ENCODE measurements around the gene ACAA1.

The ACAA1 gene

DNA sequence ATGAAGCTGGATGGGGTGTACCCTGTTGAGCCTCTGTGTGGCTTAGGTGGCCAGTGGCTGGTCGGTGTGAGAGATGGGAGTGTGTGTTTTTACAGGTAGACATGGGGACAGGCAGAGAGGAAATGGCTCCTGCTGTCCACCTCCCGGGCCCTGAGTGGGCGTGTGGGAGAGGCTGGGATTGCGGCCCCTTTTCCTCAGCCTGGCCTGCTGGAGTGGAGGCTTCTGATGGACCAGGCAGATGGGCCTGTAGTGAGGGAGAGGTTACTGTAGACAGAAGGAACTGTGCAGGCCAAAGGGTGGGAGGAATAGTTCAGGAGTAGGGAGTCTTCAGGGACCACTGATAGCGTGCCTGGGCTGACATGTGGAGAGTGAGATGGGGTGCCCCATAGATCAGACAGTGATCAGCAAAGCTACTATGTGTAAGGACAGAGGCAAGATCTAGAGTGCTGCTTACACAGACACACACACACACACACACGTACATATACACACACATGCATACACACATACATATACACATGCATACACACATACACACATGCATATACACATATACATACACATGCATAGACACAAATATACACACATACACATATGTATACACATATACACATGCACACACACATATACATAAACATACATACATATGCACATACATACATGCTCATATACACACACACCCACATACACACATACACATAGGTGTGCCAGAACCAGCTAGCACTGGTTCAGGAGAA lies 26.4 kb downstream of the ACAA1 start:
- H3K4me1 ChIP-seq (ENCODE audit: control extremely low read depth in 1 of 4, control insufficient read depth in 4 of 4, insufficient read depth in 4 of 4, low read length in 3 of 4) = peaks cover 0 to 52% (median 35%) of the 10 kb centered on the region in 4 experiments
- POLR2A ChIA-PET = no interaction called here
- CTCF ChIA-PET = interaction anchor here (1.1 to 7.2 kb wide), 4 partner anchors 9 to 236 kb away, joined by 3 to 39 read pairs (median 4); partner anchors contain the start of gene XYLB
- WGBS (ENCODE audit: insufficient coverage) = 100% methylated on average over 5 of the region's 6 CpGs
- H3K27ac ChIP-seq (ENCODE audit: insufficient read depth in 1 of 2, low read depth in 1 of 2, low read length in 2 of 2, poor library complexity in 1 of 2, severe bottlenecking in 2 of 2) = no peak overlapping the region
- no peak for DNase-seq
- no peaks in the 10 kb centered on the region for H3K27me3 ChIP-seq (replicated peaks in 2 of 5; ENCODE audit: control insufficient read depth in 4 of 5, insufficient read depth in 5 of 5, low read length in 4 of 5)
- H3K4me3 ChIP-seq (ENCODE audit: control insufficient read depth in 1 of 7, extremely low read depth in 1 of 7, insufficient read depth in 4 of 7, low read depth in 2 of 7, low read length in 6 of 7) = no peak overlapping the region
- peaks cover 0 to 2% (median 0%) of the 10 kb centered on the region in 5 experiments for H3K9me3 ChIP-seq (ENCODE audit: control extremely low read depth in 1 of 5, control insufficient read depth in 4 of 5, insufficient read depth in 2 of 5, low read depth in 1 of 5, low read length in 4 of 5)
- H3K36me3 ChIP-seq (ENCODE audit: control insufficient read depth in 4 of 4, insufficient read depth in 4 of 4, low read length in 3 of 4) = no peaks in the 10 kb centered on the region

DNA sequence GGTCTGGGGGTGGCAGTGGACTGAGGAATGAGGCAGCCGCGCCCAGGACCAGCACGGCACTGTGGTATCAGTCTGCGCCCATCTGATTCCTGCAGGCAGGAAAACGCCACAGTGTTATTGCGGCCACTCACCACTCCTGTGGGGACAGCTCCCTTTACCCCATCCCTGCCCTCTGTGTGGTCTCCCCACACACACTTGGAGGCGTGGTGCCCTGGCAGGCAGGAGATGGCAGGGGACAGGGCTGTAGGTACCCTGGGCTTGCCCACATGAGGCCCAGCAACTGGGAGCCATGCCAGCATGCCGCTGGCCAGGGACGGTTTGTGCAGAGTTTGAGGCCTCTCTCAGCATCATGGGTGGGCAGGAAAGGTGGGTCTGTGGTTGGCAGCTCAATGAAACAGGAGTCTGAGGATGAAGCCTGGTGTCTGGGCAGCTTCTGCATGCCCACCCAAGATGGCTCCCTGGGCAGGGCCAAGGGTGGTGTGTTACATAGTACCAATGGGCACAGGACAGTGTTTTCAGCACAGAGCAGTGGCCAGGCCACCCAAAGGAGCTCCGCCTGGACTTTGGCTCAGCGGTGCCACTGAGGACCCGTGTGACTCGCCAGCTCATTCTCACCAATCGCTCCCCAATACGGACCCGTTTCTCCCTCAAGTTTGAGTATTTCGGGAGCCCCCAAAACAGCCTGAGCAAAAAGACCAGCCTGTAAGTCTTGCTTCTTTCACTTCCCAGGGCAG lies 27.2 kb downstream of the ACAA1 start:
- ChIA-PET POLR2A (no interaction called here), CTCF (interaction anchor here (1.2 to 7.2 kb wide), 5 partner anchors 10 to 237 kb away, joined by 3 to 39 read pairs (median 4); partner anchors contain the start of gene XYLB)
- 90% methylated on average over 17 of the region's 17 CpGs for WGBS (ENCODE audit: insufficient coverage)
- DNase-seq = no peak
- Histone ChIP-seq H3K36me3 (ENCODE audit: control insufficient read depth in 4 of 4, insufficient read depth in 4 of 4, low read length in 3 of 4) (no peaks in the 10 kb centered on the region), H3K27me3 (replicated peaks in 2 of 5; ENCODE audit: control insufficient read depth in 4 of 5, insufficient read depth in 5 of 5, low read length in 4 of 5) (no peaks in the 10 kb centered on the region), H3K9me3 (ENCODE audit: control extremely low read depth in 1 of 5, control insufficient read depth in 4 of 5, insufficient read depth in 2 of 5, low read depth in 1 of 5, low read length in 4 of 5) (peaks cover 0 to 6% (median 0%) of the 10 kb centered on the region in 5 experiments), H3K4me3 (ENCODE audit: control insufficient read depth in 1 of 7, extremely low read depth in 1 of 7, insufficient read depth in 4 of 7, low read depth in 2 of 7, low read length in 6 of 7) (no peak overlapping the region), H3K4me1 (ENCODE audit: control extremely low read depth in 1 of 4, control insufficient read depth in 4 of 4, insufficient read depth in 4 of 4, low read length in 3 of 4) (peaks cover 0 to 47% (median 35%) of the 10 kb centered on the region in 4 experiments), H3K27ac (ENCODE audit: insufficient read depth in 1 of 2, low read depth in 1 of 2, low read length in 2 of 2, poor library complexity in 1 of 2, severe bottlenecking in 2 of 2) (no peak overlapping the region)

DNA sequence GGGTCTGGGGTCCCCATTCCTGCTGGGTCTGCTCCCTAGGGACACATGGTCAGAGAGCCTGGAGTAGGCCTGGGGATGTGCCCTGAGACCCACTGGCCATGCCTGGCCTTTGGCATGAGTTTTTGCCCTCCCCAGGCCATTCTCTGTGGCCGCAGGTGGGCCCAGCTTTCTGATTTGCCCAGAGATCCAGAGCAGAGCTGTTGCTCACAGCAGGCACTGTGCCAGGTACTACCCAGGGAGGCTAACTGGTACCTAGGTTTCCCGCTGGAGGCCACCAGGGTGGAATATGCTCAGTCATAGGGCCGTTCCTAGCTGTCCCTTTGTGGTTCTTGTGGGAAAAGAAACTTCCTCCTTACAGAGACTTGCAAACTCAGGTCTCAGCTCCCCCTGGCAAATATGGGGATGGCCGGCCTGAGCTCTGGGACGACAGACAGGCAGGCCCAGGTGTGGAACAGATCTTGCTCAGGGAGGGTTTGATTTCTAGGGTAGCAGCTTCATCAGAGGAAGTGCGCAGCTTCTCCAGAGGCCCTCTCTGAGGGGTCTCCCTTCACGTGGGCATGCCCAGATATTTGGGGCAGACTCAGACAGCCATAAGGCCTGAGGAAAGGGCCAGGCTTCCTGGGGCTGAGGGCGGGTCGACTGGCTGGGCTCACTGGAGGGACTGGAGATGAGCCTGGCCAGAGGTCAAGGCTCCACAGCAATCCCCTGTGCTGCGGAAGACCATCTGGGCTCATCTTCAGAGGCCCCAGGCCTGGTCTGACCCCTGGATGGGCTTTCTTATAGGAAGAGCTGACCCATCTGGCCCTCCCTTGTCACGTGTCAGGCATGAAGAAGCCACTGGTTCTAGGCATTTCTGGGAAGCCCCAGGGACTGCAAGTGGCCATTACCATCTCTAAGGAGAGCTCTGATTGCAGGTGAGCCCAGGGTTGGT lies 28.0 kb downstream of the ACAA1 start:
- peak; percentile 59 to 90 (median 88) for DNase-seq
- no peaks in the 10 kb centered on the region for H3K36me3 ChIP-seq (ENCODE audit: control insufficient read depth in 4 of 4, insufficient read depth in 4 of 4, low read length in 3 of 4)
- ChIA-PET CTCF (interaction anchor here (0.8 to 7.2 kb wide), 11 partner anchors 10 to 415 kb away, joined by 3 to 39 read pairs (median 3); partner anchors contain the start of gene XYLB), POLR2A (no interaction called here)
- peaks cover 0 to 6% (median 0%) of the 10 kb centered on the region in 5 experiments for H3K9me3 ChIP-seq (ENCODE audit: control extremely low read depth in 1 of 5, control insufficient read depth in 4 of 5, insufficient read depth in 2 of 5, low read depth in 1 of 5, low read length in 4 of 5)
- peak overlapping the region in 3 of 7 experiments; percentile 12 to 52 (median 29) for H3K4me3 ChIP-seq (ENCODE audit: control insufficient read depth in 1 of 7, extremely low read depth in 1 of 7, insufficient read depth in 4 of 7, low read depth in 2 of 7, low read length in 6 of 7)
- H3K27ac ChIP-seq (ENCODE audit: insufficient read depth in 1 of 2, low read depth in 1 of 2, low read length in 2 of 2, poor library complexity in 1 of 2, severe bottlenecking in 2 of 2) = no peak overlapping the region
- WGBS (ENCODE audit: insufficient coverage) = 23% methylated on average over 11 of the region's 11 CpGs
- H3K4me1 ChIP-seq (ENCODE audit: control extremely low read depth in 1 of 4, control insufficient read depth in 4 of 4, insufficient read depth in 4 of 4, low read length in 3 of 4) = peaks cover 0 to 47% (median 35%) of the 10 kb centered on the region in 4 experiments
- no peaks in the 10 kb centered on the region for H3K27me3 ChIP-seq (replicated peaks in 2 of 5; ENCODE audit: control insufficient read depth in 4 of 5, insufficient read depth in 5 of 5, low read length in 4 of 5)

DNA sequence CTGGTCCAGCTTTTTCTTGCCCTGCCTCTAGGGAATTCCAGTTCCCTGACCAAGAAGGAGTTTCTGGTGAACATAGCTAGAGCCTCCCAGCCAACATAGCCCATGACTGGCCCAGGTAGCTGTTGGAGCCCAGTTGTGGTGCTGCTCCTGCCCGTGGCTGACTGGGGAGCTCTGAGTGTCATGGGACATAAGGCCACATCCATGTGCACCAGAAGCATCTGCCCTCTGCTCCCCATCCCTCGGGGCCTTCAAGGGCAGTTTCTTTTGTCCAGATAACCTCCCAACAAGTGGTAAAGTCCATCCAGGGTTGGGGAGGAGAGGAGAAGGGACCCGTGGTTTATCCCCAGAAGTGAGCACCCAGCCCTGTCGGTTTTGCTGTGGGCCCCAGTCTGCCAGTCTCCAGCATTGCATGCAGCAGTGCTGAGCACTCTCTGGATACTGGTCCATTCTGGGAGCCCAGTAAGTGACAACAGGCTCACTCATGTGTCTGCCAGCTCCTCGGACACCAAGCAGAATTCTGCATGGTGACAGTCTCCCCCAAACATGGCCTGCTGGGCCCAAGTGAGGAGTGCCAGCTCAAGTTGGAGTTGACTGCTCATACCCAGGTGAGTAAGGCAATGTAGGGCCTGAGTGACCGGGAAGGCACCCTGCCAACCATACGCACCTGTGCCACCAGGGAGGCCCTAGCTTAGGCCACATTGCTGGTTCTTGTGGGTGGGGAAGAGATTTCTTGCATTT lies 28.8 kb downstream of the ACAA1 start:
- no peak for DNase-seq
- H3K4me3 ChIP-seq (ENCODE audit: control insufficient read depth in 1 of 7, extremely low read depth in 1 of 7, insufficient read depth in 4 of 7, low read depth in 2 of 7, low read length in 6 of 7) = peak overlapping the region in 3 of 7 experiments; percentile 12 to 52 (median 29)
- no peak overlapping the region for H3K27ac ChIP-seq (ENCODE audit: insufficient read depth in 1 of 2, low read depth in 1 of 2, low read length in 2 of 2, poor library complexity in 1 of 2, severe bottlenecking in 2 of 2)
- ChIA-PET CTCF (interaction anchor here (0.8 to 7.2 kb wide), 10 partner anchors 9 to 416 kb away, joined by 3 to 39 read pairs (median 3); no protein-coding TSS in a partner anchor), POLR2A (no interaction called here)
- H3K36me3 ChIP-seq (ENCODE audit: control insufficient read depth in 4 of 4, insufficient read depth in 4 of 4, low read length in 3 of 4) = no peaks in the 10 kb centered on the region
- no peaks in the 10 kb centered on the region for H3K27me3 ChIP-seq (replicated peaks in 2 of 5; ENCODE audit: control insufficient read depth in 4 of 5, insufficient read depth in 5 of 5, low read length in 4 of 5)
- WGBS (ENCODE audit: insufficient coverage) = 86% methylated on average over 3 of the region's 7 CpGs
- peaks cover 0 to 6% (median 0%) of the 10 kb centered on the region in 5 experiments for H3K9me3 ChIP-seq (ENCODE audit: control extremely low read depth in 1 of 5, control insufficient read depth in 4 of 5, insufficient read depth in 2 of 5, low read depth in 1 of 5, low read length in 4 of 5)
- H3K4me1 ChIP-seq (ENCODE audit: control extremely low read depth in 1 of 4, control insufficient read depth in 4 of 4, insufficient read depth in 4 of 4, low read length in 3 of 4) = peaks cover 0 to 47% (median 35%) of the 10 kb centered on the region in 4 experiments

DNA sequence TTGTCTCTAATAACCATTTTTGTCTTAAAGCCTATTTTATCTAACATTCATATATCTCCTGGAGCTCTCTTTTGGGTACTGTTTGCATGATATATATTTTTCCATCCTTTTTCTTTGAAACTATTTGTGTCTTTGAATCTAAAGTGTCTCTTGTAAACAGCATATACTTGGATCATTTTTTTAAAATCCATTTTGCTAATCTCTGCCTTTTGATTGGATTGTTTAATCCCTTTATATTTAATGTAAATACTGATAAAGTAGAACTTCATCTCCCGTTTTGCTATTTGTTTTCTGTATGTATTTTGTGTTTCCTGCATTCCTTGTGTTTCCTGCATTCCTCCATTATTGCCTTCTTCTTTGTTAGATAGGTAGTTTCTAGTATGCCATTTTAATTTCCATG lies 31.4 kb downstream of the ACAA1 start:
- Histone ChIP-seq H3K9me3 (ENCODE audit: control extremely low read depth in 1 of 5, control insufficient read depth in 4 of 5, insufficient read depth in 2 of 5, low read depth in 1 of 5, low read length in 4 of 5) (peaks cover 0 to 6% (median 0%) of the 10 kb centered on the region in 5 experiments), H3K27ac (ENCODE audit: insufficient read depth in 1 of 2, low read depth in 1 of 2, low read length in 2 of 2, poor library complexity in 1 of 2, severe bottlenecking in 2 of 2) (no peak overlapping the region), H3K27me3 (replicated peaks in 2 of 5; ENCODE audit: control insufficient read depth in 4 of 5, insufficient read depth in 5 of 5, low read length in 4 of 5) (no peaks in the 10 kb centered on the region), H3K36me3 (ENCODE audit: control insufficient read depth in 4 of 4, insufficient read depth in 4 of 4, low read length in 3 of 4) (no peaks in the 10 kb centered on the region), H3K4me1 (ENCODE audit: control extremely low read depth in 1 of 4, control insufficient read depth in 4 of 4, insufficient read depth in 4 of 4, low read length in 3 of 4) (peaks cover 0 to 35% (median 30%) of the 10 kb centered on the region in 4 experiments), H3K4me3 (ENCODE audit: control insufficient read depth in 1 of 7, extremely low read depth in 1 of 7, insufficient read depth in 4 of 7, low read depth in 2 of 7, low read length in 6 of 7) (no peak overlapping the region)
- ChIA-PET POLR2A (no interaction called here), CTCF (interaction anchor here (7.2 kb wide), 1 partner anchor 14 kb away, joined by 39 read pairs; no protein-coding TSS in a partner anchor)
- WGBS (ENCODE audit: insufficient coverage) = no CpG with 5 or more reads among the region's 1 CpG
- no peak for DNase-seq

DNA sequence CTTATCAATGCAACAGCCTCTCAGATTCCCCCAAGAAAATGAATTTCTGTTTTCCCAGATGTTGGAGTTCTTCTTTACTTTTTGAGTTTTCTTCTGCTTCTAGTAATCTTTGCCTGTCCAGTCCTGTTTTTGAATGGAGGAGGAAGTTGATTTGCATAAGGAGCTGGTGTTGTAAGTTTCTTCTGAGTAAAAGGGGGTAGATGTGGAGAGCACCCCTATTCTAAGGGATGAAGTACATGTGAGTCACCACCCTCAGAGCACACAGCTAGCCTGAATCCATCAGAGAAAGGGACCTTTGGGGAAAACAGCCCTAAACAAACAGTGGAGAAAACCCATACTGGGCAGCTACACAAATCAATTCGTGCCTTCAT lies 34.5 kb downstream of the ACAA1 start:
- CTCF ChIA-PET = no interaction called here
- Histone ChIP-seq H3K27me3 (replicated peaks in 2 of 5; ENCODE audit: control insufficient read depth in 4 of 5, insufficient read depth in 5 of 5, low read length in 4 of 5) (no peaks in the 10 kb centered on the region), H3K4me3 (ENCODE audit: control insufficient read depth in 1 of 7, extremely low read depth in 1 of 7, insufficient read depth in 4 of 7, low read depth in 2 of 7, low read length in 6 of 7) (no peak overlapping the region), H3K27ac (ENCODE audit: insufficient read depth in 1 of 2, low read depth in 1 of 2, low read length in 2 of 2, poor library complexity in 1 of 2, severe bottlenecking in 2 of 2) (no peak overlapping the region), H3K36me3 (ENCODE audit: control insufficient read depth in 4 of 4, insufficient read depth in 4 of 4, low read length in 3 of 4) (no peaks in the 10 kb centered on the region), H3K4me1 (ENCODE audit: control extremely low read depth in 1 of 4, control insufficient read depth in 4 of 4, insufficient read depth in 4 of 4, low read length in 3 of 4) (peaks cover 0 to 7% (median 4%) of the 10 kb centered on the region in 4 experiments), H3K9me3 (ENCODE audit: control extremely low read depth in 1 of 5, control insufficient read depth in 4 of 5, insufficient read depth in 2 of 5, low read depth in 1 of 5, low read length in 4 of 5) (peaks cover 0 to 6% (median 0%) of the 10 kb centered on the region in 5 experiments)
- POLR2A ChIA-PET = interaction anchor here (0.6 kb wide), 1 partner anchor 13 kb away, joined by 3 read pairs; no protein-coding TSS in a partner anchor
- DNase-seq = no peak
- WGBS (ENCODE audit: insufficient coverage) = no CpG with 5 or more reads among the region's 1 CpG

Data from common myeloid progenitor, CD34-positive (primary cell).